Kidney (tissue), 14 donors: ENCODE data around the gene VPS35L. TPM values are rescaled to one million over a fixed set of nuclear protein-coding genes. Genes with fewer than 3 reads are reported as not detected.

ENCODE experiments used
- DNase-seq, 5 donors: peaks; one replicate each; pipeline ENCODE4 v3.0.0-alpha.2; 2013 to 2020
- FAIRE-seq: peaks from 2 replicates; lab custom pipeline; 2012; peaks lifted over from hg19 to GRCh38; lab: Jason Lieb, UNC
- H3K27ac ChIP-seq, 2 donors: one replicate each; pipeline ENCODE4 v1.7.0; 2013; ENCODE audit warnings: low read depth in 2 of 2, low read length in 2 of 2, inconsistent platforms in 1 of 2
- H3K27me3 ChIP-seq: one replicate; pipeline ENCODE4 v1.7.1; 2013; ENCODE audit warnings: low read length, inconsistent platforms; ENCODE audit not compliant: control insufficient read depth, insufficient read depth
- H3K36me3 ChIP-seq, 3 donors: one replicate each; pipeline versions ENCODE4 v1.7.0 to v1.7.1; 2013; ENCODE audit warnings: low read length in 3 of 3, control low read depth in 1 of 3, inconsistent platforms in 1 of 3; ENCODE audit not compliant: insufficient read depth in 3 of 3, control insufficient read depth in 2 of 3
- H3K4me1 ChIP-seq, 3 donors: one replicate each; pipeline versions ENCODE4 v1.7.0 to v1.7.1; 2013; ENCODE audit warnings: low read length in 3 of 3, inconsistent platforms in 1 of 3, low read depth in 1 of 3; ENCODE audit not compliant: control insufficient read depth in 2 of 3, insufficient read depth in 2 of 3
- H3K4me3 ChIP-seq, 3 donors: one replicate each; pipeline versions ENCODE4 v1.7.0 to v1.8.1; 2013; ENCODE audit warnings: low read length in 3 of 3, control low read depth in 1 of 3, inconsistent platforms in 1 of 3
- H3K9ac ChIP-seq, 3 donors: one replicate each; pipeline versions ENCODE4 v1.7.0 to v1.7.1; 2013; ENCODE audit warnings: low read length in 3 of 3, control low read depth in 1 of 3, inconsistent platforms in 1 of 3
- H3K9me3 ChIP-seq, 3 donors: one replicate each; pipeline versions ENCODE4 v1.7.0 to v1.7.1; 2013; ENCODE audit warnings: low read length in 3 of 3, control low read depth in 1 of 3, inconsistent platforms in 1 of 3; ENCODE audit not compliant: control insufficient read depth in 2 of 3, insufficient read depth in 1 of 3
- CTCF ChIP-seq: IDR thresholded peaks from 3 replicates; pipeline ENCODE4 v1.5.1; 2012; ENCODE audit warnings: mild to moderate bottlenecking, moderate library complexity, borderline replicate concordance; ENCODE audit not compliant: insufficient read depth; ENCODE audit errors: extremely low read depth
- intact Hi-C: fragments of 100-400 bp; cut with DNase I; formaldehyde crosslinking; loops from one replicate; pipeline ENCODE4 v1.11.1; 2022
- polyA plus RNA-seq: library from polyadenylated mRNA; stranded (reverse); fragments of 350-450 nt; fragmentation: Illumina TruSeq; extraction: RNeasy Lipid Tissue Mini Kit (QIAGEN cat#74804); gene quantifications from one replicate; pipeline ENCODE4 v1.2.3, GENCODE V29; 2014; ENCODE audit warnings: low read depth, low replicate concordance; ENCODE audit not compliant: insufficient read depth
- total RNA-seq: library from RNA; stranded (reverse); fragmentation: NEBNext Ultra II Directional; extraction: Animal tissue kit (Norgen Biotek cat#: 25700); gene quantifications from one replicate; pipeline ENCODE4 v1.2.1, GENCODE V29; 2021
- donor health status: control.
- donor health status: control.
- donor health status: control.
- donor health status: control.
- donor health status: control.
- donor health status: DM: yes; HTN: yes; CAD: no.
- donor health status: Normal renal cell carcinoma (clear cell type).

The VPS35L gene
- total and polyA plus RNA-seq, 2 donors from 2014 or later, result 42.4 to 63.5 TPM

- H3K36me3 ChIP-seq, result peaks cover 0 to 8% (median 4%) of the 10 kb centered on the region in 3 donors
- DNase-seq (no peak), FAIRE-seq (no peak)
- H3K9me3 ChIP-seq, result no peaks in the 10 kb centered on the region
- H3K27me3 ChIP-seq, result no peaks in the 10 kb centered on the region
- H3K4me1 ChIP-seq, result peaks cover 0 to 19% (median 13%) of the 10 kb centered on the region in 3 donors
- intact Hi-C loops, result no loop called here
- no peak overlapping the region for H3K27ac ChIP-seq
- no peak overlapping the region for H3K9ac ChIP-seq
- TF ChIP-seq CTCF, result no peak
- no peak overlapping the region for H3K4me3 ChIP-seq
These were observed 144.0 kb downstream of the VPS35L start for GRCh38 chr16:19699472-19699871.

- FAIRE-seq (no peak), DNase-seq (no peak)
- peaks cover 0 to 13% (median 11%) of the 10 kb centered on the region in 3 donors for H3K36me3 ChIP-seq
- H3K27me3 ChIP-seq, result no peaks in the 10 kb centered on the region
- intact Hi-C loops, result no loop called here
- H3K4me1 ChIP-seq, result peaks cover 0 to 19% (median 13%) of the 10 kb centered on the region in 3 donors
- H3K4me3 ChIP-seq, result no peak overlapping the region
- no peaks in the 10 kb centered on the region for H3K9me3 ChIP-seq
- peak overlapping the region in 1 of 2 donors; percentile 69 for H3K27ac ChIP-seq
- H3K9ac ChIP-seq, result no peak overlapping the region
- TF ChIP-seq CTCF, result no peak
These were observed 144.8 kb downstream of the VPS35L start for GRCh38 chr16:19700319-19700781.

GRCh38 chr16:19701091-19701490 is 145.6 kb downstream of the VPS35L start:
- peaks cover 0 to 17% (median 11%) of the 10 kb centered on the region in 3 donors for H3K36me3 ChIP-seq
- DNase-seq (no peak), FAIRE-seq (no peak)
- H3K9me3 ChIP-seq, result no peaks in the 10 kb centered on the region
- H3K4me1 ChIP-seq, result peaks cover 0 to 17% (median 10%) of the 10 kb centered on the region in 3 donors
- TF ChIP-seq CTCF, result no peak
- intact Hi-C loops, result no loop called here
- H3K27ac ChIP-seq, result no peak overlapping the region
- H3K27me3 ChIP-seq, result no peaks in the 10 kb centered on the region
- H3K4me3 ChIP-seq, result no peak overlapping the region
- no peak overlapping the region for H3K9ac ChIP-seq
